HK-2 (cell line): ENCODE results near the gene CDK5R2.

Experiments
- DNase-seq: peaks from one replicate; pipeline ENCODE4 v3.0.0-alpha.2; 2018; ENCODE audit not compliant: unreplicated experiment

Gene CDK5R2

DNA sequence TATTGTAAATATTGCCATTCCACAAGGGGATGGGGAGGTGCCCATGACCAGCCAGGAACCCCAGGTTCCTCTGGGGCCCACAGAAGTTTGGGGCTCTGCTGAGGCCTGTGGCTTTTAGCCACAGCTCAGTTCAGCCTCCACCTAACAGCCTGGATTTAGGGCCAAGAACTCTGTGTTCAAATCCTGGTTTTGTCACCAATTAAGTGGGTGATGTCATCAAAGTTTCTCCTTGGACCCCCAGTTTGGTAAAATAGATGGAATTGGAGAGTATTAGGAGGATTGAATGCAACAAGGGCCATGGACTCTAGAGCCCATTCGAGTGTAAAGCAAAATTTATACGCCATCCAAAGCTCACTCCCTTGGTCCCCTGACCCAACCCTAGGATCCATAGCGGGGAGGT lies 28.7 kb downstream of the CDK5R2 start:
- no peak for DNase-seq

- no peak for DNase-seq
Measured at GRCh38 chr2:218988650-218989049, 29.2 kb downstream of the CDK5R2 start.

- no peak for DNase-seq
Measured at GRCh38 chr2:218990052-218990451, 30.6 kb downstream of the CDK5R2 start.

DNA sequence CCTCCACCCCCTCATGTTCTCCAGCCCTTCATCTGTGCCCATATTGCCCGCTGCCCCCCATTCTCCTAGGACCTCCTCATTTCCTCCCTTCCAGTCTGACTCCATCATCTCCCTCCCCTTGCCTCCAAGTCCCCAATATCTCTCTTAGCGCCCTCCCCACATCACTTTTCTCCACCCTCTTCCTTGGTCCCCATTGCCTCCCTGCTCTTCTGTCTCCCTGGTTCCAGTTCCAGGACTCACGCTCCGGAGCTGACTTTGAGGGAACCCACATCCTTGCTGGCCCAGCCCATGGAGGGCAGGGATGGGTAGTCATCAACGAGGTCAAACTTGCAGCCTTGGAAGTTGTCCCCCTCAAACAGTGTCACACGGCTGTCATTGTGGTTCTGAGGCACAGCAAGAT lies 31.1 kb downstream of the CDK5R2 start:
- DNase-seq = no peak

DNA sequence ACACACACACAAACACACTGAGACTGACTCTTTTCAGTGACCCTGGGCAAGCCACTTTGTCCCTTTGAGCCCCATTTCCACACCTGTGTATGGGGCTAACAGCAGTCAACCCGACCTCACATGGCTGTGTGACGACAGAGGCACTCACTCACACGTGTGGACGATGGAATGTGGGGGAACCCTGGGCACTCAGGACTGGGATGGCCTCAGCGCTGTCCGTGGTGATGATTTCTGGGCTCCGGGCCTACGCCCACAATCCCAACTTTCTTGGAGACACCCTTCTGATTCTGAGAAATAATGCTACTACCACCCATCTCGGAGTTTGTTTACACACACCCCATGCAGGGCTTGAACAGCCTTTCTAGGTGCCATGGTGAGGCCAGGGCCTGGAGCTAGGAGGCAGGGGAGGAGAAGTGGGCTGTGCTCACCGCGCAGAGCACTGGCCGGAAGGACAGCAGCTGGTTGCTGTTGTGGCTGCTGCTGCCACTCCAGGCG lies 32.3 kb downstream of the CDK5R2 start:
- DNase-seq = no peak

DNA sequence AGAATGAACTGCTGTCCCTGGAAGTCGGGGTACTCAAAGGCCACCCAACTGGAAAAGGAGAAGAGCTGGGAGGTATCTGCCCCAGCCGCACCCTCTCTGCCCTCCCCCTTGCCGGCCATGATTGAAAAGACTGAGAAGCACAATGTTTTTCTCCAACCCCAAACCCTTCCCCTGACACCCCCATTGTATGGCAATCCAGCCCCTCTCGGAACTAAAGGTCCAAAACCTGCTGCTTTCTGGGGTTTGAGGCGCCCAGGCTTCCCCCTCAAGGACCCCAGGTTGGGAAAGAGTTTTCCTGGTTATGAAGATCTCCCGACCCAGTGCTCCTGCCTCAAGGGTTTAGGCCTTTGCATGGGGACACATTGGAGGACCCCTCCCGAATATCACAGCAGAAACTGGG lies 32.7 kb downstream of the CDK5R2 start:
- no peak for DNase-seq

GRCh38 chr2:218992703-218993344 lies 33.4 kb downstream of the CDK5R2 start:
- DNase-seq = no peak

- DNase-seq = peak; percentile 55
Measured at GRCh38 chr2:218993345-218994315, 34.2 kb downstream of the CDK5R2 start, which contains the start of gene CRYBA2. Gene CRYBA2, minus strand, starts transcription at chr2:218993422. Its CDS starts 246 bp downstream, at chr2:218993176.

- no peak for DNase-seq
Measured at GRCh38 chr2:218995561-218995960, 36.1 kb downstream of the CDK5R2 start.

- DNase-seq = peak; percentile 85
Measured at GRCh38 chr2:218995972-218996711, 36.7 kb downstream of the CDK5R2 start.

GRCh38 chr2:218996937-218997336 lies 37.5 kb downstream of the CDK5R2 start:
- no peak for DNase-seq

- no peak for DNase-seq
Measured at GRCh38 chr2:218997731-218998130, 38.3 kb downstream of the CDK5R2 start.

DNA sequence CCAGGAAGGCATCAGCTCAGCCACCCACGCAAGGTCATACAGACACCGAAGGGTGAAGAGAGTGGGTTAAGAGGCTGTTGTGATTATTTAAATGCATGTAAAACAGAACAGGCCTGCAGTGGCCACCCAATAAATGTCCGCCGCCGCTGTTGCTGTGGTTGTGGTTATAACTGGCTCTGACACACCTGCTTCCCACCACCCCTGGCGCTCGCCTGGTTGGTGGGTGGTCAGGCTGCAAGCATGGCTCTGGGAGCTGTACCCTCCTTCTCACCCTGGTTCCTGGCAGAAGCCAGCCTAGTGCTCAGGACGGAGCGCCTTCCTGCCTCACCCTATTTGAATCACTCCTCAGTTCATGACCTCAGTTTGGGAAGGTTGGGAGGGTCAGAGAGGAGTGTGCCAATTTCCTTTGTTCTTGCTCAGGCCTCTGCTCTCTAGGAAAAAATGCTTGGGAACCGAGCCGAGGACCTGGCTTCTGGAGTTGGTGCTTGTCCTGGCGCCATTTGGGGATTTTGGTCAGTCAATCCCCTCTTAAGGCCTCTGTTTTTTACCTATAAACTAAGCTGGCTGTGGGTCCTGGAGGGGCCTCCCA lies 39.0 kb downstream of the CDK5R2 start:
- DNase-seq = no peak

- no peak for DNase-seq
Measured at GRCh38 chr2:218999021-218999880, 39.8 kb downstream of the CDK5R2 start.

DNA sequence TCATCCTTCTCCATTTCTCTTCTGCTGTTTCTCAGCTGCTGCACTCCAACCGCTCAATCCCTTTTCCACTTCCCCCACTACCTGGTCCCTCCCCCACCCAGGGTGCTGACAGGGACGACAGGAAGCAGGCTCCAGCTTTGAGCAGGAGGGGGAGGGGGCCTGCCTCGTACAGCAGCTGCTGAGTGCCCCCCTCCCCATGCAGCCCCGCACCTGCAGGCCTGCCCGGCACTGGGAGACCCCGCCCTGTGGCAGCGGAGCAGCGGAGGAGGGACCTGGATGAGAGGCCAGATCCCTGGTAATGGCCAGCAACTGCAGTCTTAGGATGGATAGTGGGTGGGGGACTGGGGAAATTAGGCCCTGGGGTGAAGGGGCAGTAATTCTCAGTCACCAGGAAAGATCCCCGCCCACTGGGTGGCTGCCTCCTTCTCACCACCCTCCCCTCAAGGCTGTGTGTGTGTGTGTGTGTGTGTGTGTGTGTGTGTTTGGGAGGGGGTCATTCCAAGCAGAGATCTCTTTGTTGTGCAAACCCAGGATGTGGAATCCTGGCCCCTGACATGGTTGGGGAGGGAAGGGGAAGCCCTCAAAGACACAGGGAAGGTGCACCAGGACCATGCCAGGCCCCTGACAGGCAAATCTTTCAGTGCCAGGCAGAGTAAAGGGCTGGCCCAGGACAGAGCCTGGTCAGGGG lies 40.6 kb downstream of the CDK5R2 start:
- no peak for DNase-seq

DNA sequence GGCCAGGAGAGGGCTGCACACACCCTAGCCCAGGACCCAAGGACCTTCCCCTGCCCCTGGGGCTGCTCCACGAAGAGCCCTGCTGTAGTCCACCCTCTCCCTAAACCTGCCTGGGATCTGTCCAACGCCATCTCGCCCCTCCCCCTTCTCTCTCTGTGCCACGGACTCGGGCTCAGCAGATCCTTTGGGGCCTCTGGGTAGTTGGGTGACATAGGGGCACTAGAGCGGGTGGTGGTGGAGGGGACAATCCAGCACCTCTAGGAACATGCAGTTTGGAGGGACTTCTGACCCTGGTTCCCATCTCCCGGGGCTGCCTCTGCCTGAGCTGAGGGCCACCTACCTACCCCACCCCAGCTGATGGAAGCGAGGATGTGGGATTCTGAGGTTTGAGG lies 41.1 kb downstream of the CDK5R2 start:
- DNase-seq = no peak

DNA sequence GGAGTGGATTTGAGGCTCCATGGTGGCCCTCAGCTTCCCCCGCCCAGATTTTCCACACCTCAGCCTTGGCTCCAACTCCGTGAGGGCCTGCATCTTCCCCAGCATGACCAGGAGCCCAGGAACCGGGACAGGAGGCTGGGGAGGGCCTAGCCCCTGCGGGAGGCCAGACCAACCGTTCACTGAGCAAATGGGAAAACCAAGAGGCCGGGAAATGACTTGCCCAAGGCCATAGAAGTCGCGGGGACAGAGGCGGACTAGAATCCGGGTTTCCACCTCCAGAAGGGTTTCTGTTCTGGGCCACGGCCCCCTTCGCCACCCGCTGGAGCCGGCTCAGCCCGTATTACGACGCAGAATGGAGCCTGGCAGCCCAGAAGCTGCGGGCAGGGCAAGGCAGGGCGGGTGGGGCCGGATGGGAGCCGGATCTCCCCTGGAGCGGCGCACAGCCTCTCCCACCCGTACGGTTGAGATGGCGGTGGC lies 41.7 kb downstream of the CDK5R2 start:
- DNase-seq = no peak

DNA sequence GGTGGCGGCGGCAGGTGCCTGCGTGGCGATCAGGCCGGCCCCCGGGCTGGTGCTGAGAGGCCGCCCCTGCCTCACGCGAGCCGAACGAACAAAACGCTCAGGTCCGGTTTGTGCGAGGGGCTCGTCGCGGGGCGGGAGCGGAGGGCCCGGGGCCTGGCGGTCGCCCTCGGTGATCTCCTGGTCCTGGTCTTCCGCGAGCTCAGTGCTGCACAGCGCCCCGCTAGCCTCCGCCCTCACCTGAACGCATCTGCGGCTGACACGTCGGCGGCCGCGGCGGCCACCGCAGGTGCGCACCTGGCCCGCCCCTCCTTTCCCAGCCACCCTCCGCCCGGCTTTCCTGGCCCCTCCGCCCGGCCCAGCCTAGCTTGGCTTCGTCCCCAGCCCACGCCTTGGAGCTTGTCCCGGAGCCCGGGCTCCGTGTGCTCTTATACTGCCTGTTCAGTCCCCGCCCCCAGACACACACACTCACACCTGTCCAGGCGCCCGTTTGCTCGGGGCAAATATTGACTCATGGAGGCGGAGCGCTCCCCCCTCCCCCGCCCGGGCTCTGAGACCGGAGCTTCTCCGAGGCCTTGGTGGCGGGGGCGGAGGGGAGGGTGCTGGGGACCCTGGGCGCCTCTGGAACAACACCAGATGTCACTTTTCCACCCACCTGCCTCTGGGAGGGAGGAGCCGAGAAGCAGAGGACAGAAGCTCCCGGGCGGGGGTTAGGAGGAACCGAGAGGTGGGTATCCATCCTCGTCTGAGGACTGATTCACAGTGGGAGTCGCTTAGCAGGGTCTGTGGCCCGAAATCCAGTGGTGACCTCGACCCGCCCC lies 42.3 kb downstream of the CDK5R2 start:
- DNase-seq = no peak
